HG03103 (cell line): Measurements from ENCODE around the gene AANAT.

ENCODE experiments used
- ATAC-seq: cut with Tn5 transposase; IDR thresholded peaks from one replicate; pipeline ENCODE4 v1.9.1; 2021; ENCODE audit warnings: low read depth; ENCODE audit not compliant: unreplicated experiment

The AANAT gene

GRCh38 chr17:76467366-76467765 is at the start of gene AANAT:
Gene AANAT, plus strand, starts transcription at chr17:76467603. Its CDS starts 1,144 bp downstream, at chr17:76468747.
- ATAC-seq, result no peak

- no peak for ATAC-seq
These were observed 47.7 kb upstream of the AANAT start for GRCh38 chr17:76419576-76420260.

- no peak for ATAC-seq
These were observed 46.9 kb upstream of the AANAT start for GRCh38 chr17:76420356-76421043.

- no peak for ATAC-seq
These were observed 46.4 kb upstream of the AANAT start for GRCh38 chr17:76421044-76421407.

- ATAC-seq, result no peak
These were observed 45.0 kb upstream of the AANAT start for GRCh38 chr17:76422406-76422805.

GRCh38 chr17:76422860-76423259 is 44.5 kb upstream of the AANAT start:
- ATAC-seq, result no peak

- no peak for ATAC-seq
These were observed 40.5 kb upstream of the AANAT start for GRCh38 chr17:76426853-76427252.

GRCh38 chr17:76427501-76428231 is 39.7 kb upstream of the AANAT start:
- ATAC-seq, result no peak

- no peak for ATAC-seq
These were observed 38.9 kb upstream of the AANAT start for GRCh38 chr17:76428511-76428910.

- ATAC-seq, result no peak
These were observed 35.9 kb upstream of the AANAT start for GRCh38 chr17:76431509-76431908.

- no peak for ATAC-seq
These were observed 35.4 kb upstream of the AANAT start for GRCh38 chr17:76432004-76432403.

GRCh38 chr17:76432712-76433336 is 34.6 kb upstream of the AANAT start:
- ATAC-seq, result no peak

- ATAC-seq, result no peak
These were observed 33.7 kb upstream of the AANAT start for GRCh38 chr17:76433693-76434092.

GRCh38 chr17:76434870-76435269 is 32.5 kb upstream of the AANAT start:
- no peak for ATAC-seq

- ATAC-seq, result no peak
These were observed 31.7 kb upstream of the AANAT start for GRCh38 chr17:76435751-76436150.

- no peak for ATAC-seq
These were observed 29.7 kb upstream of the AANAT start for GRCh38 chr17:76437467-76438402.

GRCh38 chr17:76438906-76439305 is 28.5 kb upstream of the AANAT start:
- ATAC-seq, result no peak

- ATAC-seq, result no peak
These were observed 28.0 kb upstream of the AANAT start for GRCh38 chr17:76439314-76439928.

- no peak for ATAC-seq
These were observed 26.5 kb upstream of the AANAT start for GRCh38 chr17:76440751-76441362.
